HG03565 (cell line): ENCODE measurements around the gene TMPRSS11F.
"Not testable (repeated sequence)": the region's sequence is repeated elsewhere in the genome, so short reads cannot be mapped to it uniquely, and the experiment has no call there.

ENCODE experiments used
- ATAC-seq: cut with Tn5 transposase; IDR thresholded peaks from one replicate; pipeline ENCODE4 v1.9.1; 2021; ENCODE audit warnings: mild to moderate bottlenecking, moderate library complexity; ENCODE audit not compliant: unreplicated experiment

TMPRSS11F gene

DNA sequence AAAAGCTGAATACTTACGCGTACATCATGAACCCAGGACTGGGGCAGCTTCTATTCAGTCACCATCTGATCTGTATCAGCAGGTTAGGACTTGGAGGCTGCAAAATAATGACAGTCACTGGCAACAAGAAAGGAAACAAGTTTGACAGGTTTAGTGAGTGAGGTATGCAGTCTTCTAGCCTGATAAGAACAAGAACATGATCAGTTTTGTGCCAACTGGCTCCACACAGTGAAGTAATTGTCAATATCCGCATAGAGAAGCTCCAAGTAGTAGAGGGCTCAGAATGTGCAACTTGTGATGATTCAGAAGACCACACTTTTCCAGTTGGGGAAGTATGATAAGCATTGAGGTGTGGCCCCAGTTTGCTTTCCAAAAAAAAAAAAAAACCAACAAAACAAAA is at the start of gene TMPRSS11F:
Gene TMPRSS11F (minus strand): TSS at position 77 of the 400 bp plus-strand sequence. CDS start 49 bp downstream, at position 28.
- no peak for ATAC-seq

DNA sequence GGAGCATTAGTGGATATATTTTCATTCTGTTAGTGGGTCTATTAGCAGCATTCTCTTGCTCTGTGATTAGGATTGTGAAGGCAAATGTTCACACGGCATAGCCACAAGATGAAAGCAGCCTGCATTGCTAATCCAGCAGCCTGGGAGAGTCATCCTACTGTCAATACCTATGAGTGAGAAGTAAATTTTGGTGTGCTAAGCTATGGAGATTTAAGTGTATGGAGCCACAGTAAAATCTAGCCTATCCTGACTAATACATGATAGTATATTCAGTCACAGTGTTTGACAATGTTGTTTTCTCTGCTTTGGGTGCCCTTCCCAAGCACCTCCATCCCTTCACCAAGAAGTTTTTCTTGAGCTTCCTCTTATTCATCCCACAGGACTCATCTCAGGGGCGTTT is 47.2 kb upstream of the TMPRSS11F start:
- ATAC-seq, result no peak

DNA sequence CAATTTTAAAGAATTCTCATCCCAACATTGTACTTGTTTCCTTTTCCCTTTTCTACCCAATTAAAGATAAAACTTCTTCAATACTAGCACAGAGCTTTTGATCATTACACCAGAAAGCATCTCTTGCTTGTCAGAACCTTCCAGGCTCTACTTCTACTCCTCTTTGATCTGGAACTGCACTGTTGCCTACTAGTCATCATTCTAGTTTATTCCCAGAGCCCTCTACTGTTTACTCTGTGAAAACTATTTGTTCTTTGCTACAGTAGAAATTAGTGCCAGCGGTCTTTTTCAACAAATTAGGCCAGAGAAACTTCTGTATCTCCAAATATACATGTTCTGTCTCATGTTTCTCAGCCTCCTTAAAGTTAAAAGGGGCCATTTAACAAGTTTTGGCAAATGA is 46.8 kb upstream of the TMPRSS11F start:
- ATAC-seq, result no peak

DNA sequence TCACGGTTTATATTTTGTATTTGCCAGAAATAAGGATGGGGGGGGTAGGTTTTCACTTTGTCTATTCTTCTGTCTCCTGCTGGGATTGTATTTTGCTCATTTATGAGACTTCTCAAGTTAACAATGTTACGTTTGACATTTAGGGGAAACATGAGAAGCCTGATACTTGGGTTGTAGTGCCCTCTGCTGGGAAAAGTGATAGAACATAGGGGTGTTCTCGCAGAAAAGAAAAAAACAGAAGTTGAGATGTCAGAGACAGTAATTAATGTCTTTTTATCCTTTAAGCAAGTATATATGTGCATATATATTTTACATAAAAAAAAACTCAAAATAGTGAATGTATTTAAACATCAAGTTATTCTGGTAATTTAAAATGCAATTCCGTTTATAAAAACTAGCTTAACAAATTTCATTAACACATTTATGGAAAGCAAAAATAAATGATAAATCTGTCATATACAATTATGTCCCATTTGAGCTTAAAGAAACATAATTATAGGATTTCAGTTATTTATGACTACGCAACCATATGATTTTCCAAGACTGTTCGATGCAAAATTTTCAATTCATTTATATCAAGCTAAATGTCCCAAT is 46.0 kb upstream of the TMPRSS11F start:
- ATAC-seq, result peak; percentile 88

DNA sequence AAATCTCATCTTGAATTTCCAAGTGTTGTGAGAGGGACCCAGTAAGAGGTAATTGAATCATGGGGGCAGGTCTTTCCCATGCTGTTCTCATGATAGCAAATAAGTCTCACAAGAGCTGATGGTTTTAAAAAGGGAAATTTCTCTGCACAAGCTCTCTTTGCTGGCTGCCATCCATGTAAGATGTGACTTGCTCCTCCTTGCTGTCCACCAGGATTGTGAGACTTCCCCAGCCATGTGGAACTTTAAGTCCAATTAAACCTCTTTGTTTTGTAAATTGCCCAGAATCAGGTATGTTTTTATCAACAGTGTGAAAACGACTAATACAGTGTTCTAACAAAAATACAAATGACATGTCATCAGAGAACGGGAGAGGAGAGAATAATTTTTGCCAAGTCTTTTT is 44.7 kb upstream of the TMPRSS11F start:
- ATAC-seq, result not testable (repeated sequence)

DNA sequence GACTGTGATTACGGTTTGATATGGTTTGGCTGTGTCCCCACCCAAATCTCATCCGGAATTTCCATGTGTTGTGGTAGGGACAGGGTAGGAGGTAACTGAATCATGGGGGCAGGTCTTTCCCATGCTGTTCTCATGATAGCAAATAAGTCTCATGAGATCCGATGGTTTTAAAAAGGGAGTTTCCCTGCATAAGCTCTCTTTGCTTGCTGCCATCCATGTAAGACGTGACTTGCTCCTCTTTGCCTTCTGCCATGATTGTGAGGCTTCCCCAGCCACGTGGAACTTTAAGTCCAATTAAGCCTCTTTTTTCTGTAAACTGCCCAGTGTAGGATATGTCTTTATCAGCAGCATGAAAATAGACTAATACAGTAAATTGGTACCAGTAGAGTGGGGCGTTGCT is 42.5 kb upstream of the TMPRSS11F start:
- not testable (repeated sequence) for ATAC-seq

DNA sequence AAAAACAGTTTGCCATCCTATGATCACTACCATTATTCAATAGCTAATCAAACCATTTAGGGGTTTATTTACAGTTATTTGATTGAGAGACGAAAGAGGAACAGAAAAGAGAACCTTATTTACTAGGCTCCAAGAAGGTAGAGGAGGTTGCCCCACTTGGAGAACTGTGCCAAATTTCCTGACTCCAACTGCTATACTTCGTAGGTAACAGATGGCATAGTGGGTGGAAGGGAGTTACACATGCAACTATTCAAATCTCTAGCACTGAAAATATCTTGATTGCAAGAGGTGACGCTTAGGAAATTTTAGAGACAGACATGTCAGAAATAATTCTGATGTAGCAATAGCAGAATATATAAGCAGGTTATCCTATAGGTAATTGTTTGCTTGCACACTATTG is 38.0 kb upstream of the TMPRSS11F start:
- ATAC-seq, result no peak

DNA sequence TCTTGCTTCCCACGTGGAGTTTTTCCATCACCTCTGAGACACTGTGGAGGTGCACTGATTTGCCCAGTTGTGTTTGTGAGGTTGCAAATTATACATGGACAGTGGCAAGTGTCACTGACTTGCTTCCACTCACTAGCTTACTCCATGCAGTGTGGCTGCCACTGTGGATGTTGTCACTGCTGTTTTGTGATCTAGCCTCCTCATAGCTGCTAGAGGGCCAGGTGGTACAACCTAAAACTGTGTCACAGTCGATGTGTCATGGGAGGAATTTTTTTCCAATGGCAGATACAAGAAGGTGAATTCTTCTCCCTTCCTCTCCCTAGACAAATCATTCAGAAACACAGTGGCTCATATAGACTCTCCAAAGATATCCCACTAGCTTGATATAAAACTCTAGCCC is 37.5 kb upstream of the TMPRSS11F start:
- ATAC-seq, result no peak

DNA sequence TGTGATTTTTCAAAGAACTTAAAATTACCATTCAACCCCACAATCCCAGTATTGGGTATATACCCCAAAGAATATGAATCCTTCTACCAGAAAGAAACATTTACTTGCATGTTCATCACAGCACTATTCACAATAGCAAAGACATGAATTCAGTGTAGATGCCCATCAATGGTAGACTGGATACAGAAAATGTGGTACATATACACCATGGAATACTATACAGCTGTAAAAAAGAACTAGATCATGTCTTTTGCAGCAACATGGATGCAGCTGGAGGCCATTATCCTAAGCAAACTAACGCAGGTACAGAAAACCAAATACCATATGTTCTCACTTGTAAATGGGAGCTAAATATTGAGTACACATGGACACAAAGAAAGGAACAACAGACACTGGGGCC is 34.1 kb upstream of the TMPRSS11F start:
- no peak for ATAC-seq

DNA sequence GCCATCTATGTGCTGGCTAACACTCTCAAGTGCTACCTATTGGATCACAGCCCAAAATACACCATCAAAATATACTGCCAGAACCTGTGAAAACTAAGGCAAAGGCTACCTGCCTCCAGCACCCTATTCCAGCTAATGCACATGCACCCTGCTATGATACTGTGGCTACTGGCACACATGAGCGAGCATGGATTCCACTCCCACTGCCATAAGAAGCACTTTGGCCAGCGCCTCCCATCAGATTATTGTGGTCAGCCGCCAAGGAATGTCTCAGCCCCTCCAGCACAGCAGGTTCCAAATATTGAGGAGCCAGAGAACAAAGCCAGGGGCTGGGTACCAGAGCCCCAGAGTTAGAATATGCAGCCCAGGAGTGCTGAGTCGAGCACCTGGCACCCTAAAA is 32.5 kb upstream of the TMPRSS11F start:
- no peak for ATAC-seq

DNA sequence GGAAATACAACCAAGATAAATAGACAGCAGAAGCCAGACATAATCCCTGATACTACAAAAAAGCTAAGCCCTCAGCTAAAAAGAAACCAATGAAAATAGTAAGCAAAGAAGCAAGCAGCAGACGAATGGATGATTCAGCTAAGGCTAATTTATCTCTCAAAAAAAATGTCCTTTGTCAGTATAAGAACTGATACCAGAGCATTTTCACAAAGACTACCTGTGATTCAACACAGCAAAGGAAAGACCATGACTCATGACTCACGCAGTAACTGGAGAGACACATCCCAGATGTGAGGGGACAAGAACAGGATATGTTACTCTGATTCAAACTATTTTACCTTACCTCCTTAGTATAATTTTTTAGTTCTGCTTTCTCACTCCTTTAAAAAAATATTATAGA is 22.7 kb upstream of the TMPRSS11F start:
- no peak for ATAC-seq

DNA sequence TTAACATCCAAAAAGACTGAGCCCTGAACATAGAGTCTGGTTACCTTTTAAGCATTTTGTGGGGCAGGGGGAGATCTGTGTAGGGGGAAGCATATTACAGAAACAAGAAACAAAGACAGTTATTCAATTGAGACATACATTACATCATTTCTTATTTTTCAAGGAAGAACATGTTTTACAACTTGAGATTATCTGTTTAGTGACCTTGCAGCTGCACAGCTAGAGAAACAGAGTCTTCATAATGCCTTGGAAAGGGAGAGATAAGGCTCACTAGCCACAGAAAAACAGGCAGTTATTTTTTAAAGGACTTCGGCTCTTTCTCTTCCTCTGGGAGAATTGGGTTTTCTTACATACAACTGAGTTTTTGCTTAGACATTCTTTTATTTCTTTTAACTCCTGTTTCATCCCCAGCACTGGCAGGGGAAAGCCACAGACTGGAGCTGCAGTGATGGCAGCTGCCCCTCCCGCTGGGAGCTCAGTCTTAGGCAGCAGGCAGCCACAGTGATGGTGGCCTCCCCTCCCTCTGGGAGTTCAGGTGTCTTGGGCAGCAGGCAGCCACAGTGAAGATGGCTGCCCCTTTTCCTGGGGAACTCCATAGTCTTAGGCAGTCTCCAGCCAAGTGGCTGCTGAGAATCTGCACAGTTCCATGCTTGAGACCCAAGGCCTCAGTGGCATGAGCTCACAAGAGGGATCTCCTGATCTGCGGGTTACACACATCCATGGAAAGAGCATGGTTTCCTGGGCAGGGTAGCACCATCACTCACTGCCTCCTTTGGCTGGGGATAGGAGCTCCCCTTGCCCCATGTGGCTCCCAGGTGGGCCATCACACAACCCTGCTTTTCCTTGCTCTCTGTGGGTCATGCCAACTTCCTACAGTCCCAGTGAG is 19.4 kb upstream of the TMPRSS11F start:
- ATAC-seq, result no peak

DNA sequence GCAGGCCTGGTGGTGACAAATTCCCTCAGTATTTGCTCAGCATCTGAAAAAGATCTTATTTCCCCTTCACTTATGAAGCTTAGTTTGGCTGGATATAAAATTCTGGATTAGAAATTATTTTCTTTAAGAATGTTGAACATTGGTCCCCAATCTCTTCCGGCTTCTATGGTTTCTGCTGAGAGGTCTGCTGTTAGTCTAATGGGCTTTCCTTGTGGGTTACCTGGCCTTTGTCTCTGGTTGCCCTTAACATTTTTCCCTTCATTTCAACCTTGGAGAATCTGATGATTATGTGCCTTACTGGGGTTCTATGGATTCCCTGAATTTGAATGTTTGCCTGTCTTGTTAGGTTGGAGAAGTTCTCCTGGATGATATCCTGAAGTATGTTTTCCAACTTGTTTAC is 17.4 kb upstream of the TMPRSS11F start:
- ATAC-seq, result no peak

DNA sequence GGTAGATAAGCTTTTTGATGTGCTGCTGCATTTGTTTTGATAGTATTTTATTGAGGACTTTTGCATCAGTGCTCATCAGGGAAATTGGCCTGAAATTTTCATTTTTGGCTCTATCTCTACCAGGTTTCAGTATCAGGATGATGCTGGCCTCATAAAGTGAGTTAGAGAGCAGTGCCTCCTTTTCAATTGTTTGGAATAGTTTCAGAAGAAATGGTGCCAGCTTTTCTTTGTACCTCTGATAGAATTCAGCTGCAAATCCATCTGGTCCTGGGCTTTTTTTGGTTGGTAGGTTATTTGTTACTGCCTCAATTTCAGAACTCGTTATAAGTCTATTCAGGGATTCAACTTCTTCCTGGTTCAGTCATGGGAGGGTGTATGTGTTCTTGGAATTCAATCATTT is 15.6 kb upstream of the TMPRSS11F start:
- no peak for ATAC-seq

DNA sequence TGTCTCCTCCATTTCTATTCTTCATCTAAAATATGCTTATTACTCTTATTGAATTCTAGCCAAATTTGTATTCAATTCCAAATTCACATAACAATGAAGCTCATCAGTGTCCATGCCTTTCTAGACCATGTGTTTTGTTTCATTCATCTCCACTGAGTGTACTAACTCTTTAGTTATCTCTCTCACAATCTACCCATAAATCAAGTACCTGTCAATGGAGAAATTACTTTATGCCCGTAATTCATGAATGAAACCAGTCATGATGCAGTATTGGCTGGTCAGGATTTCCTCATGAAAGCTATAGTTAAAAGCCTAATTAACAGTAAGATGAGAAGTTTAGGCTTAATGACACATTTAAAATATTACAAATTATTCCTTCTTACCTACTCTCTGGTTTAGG is 12.2 kb upstream of the TMPRSS11F start:
- no peak for ATAC-seq

DNA sequence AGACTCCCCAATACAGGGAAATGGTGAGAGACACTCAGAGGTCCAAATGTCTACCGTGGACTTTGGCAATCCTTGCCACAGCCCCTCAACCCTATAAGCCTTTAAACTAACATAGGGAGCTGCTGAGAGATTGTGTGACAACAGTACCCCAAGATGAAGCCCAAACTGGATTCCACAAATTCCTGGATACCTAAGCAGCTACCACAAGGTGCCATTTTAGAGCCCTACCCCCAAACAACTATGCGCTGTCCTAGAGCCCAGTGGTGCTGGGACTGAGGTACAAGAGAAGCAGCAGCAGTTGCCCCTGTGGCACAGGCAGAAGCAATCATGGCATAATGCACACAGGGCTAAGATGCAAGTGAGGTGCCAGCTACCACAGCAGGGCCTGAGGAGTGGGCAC is 2.7 kb upstream of the TMPRSS11F start:
- no peak for ATAC-seq

DNA sequence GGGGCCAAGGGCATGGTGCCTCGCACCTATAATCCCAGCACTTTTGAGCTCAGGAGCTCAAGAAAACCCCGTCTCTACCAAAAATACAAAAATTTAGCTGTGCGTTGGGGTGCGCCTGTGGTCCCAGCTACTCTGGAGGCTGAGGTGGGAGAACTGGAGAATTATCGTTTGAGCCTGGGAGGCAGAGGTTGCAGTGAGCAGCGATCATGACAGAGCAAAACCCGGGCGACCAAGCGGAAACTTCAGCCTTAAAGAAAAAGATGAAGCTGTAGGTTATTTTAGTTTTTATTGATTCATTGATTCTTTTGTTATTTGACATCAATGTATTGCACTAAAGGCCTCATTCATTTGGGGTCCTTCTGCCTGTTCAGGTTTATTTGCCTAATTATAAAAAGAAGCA is 5.4 kb downstream of the TMPRSS11F start:
- ATAC-seq, result no peak

DNA sequence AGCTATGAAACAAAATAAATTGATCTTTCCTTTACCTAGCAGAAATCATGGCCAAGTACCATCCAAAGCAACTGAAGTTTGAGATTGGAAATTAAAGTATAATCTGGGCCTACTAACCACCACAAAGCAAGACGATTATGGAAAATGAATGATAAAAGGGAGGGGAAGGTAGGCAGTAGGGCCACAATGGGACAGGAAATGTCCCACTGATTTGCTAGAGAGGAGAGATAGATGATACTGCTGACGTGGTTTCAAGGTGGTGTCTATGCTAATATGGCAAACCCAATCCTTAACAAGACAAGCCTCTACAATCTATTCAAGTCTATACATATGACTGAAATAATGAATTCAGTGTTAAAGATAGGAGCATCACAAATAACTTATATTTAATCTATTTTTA is 6.1 kb downstream of the TMPRSS11F start:
- ATAC-seq, result no peak

DNA sequence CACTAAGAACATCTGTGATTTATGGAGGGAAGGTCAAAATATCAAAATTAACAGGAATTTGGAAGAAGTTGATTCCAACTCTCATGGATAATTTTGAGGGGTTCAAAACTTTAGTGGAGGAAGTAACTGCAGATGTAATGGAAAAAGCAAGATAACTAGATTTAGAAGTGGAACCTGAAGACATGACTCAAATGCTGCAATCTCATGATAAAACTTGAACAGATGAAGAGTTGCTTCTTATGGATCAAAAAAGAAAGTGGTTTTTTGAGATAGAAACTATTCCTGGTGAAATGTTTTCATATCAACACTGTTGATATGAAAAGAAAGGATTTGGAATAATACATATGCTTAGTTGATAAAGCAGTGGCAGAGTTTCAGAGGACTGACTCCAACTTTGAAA is 9.7 kb downstream of the TMPRSS11F start:
- no peak for ATAC-seq

DNA sequence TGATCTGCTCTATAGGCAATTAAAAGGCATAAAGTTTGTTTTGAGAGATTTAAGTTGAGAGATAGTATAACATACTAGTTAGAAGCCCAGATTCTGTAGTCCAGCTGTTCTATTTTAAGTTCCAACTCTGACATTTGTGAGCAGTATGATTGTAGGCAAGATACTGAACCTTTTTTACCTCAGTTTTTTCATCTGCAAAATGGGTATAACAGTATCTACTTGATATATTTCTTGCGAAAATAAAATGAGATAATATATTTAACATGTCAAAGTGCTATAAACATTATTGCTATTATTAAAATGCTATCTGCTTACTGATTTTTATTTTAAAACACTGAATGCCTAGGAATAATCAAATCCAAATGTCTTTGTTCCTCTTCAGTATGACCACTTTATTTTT is 19.2 kb downstream of the TMPRSS11F start:
- no peak for ATAC-seq

DNA sequence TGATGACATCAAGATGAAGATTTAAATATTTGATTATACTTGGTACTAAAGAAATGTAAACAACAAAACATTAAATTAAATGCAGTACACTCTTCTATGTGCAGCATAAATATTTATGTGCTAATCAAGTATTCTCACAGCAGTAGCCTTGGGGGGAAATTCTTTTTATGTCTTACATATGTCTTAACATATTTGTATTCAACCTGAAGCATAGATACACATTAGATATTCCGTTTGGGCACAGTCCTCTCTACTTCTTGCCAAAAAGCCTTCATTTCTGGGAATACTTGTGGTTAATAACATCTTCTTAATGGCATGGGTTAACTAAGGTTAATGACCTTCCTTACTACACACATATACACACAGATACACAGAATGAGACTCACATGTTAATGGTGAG is 19.8 kb downstream of the TMPRSS11F start:
- no peak for ATAC-seq

DNA sequence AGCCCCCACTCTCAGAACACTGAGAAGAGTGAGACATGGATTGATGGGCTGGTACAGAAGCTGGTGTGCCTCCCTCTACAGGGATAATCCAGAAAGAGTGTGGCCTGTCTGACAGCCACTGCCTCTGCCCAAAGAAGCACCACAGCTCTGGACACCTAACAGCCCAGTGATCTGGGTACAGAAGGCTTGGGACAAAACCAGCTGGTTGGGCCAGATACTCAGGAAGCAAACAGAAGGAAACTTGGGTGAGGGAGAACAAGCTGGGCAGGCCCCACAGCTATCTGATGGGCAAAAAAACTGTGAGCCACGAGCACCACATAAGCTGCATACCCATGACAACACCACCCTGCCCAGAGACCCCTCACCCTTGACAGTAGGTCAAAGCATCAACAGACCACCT is 46.9 kb downstream of the TMPRSS11F start:
- ATAC-seq, result no peak

DNA sequence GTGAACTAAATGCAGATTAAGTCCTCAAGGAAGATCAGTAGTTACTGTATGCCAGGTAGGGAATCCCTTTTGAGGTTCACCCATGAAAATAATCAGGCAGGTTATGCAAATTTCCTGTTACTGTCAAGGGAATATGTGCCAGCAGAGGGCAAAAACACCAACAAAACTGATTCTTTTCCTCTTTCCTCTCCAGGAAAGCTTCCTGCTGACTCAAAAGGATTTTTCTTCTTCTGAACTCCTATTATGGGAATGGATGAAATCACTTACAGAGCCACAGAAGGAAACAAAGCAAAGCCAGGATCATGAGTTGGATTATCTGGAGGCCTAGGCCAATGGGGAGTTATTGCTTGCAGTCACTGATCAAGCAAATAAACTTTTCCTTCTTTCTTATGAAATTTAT is 49.7 kb downstream of the TMPRSS11F start:
- ATAC-seq, result no peak
